Right lobe of liver (tissue), 6 donors: ENCODE measurements around the gene DNALI1. TPM values are rescaled to one million over a fixed set of nuclear protein-coding genes. Genes with fewer than 3 reads are reported as not detected.

ENCODE experiments used
- ATAC-seq, 4 donors: fragments of 200-7000 bp; cut with Tn5 transposase; one replicate each; pipeline ENCODE4 v1.9.1; 2020; ENCODE audit warnings: mild to moderate bottlenecking in 4 of 4, moderate library complexity in 4 of 4
- DNase-seq, 3 donors: peaks; one replicate each; pipeline ENCODE4 v3.0.0-alpha.2; 2020
- H3K27ac ChIP-seq, 3 donors: fragments of 200-600 bp; one replicate each; pipeline ENCODE4 v1.8.0; 2022
- H3K27me3 ChIP-seq, 2 donors: fragments of 200-600 bp; one replicate each; pipeline ENCODE4 v1.8.0; 2022
- H3K36me3 ChIP-seq, 4 donors: fragments of 200-600 bp; sonication (generic) in 1 of 4; one replicate each; pipeline versions ENCODE4 v1.5.1 to v1.8.0; 2017 to 2022; ENCODE audit warnings: control low read depth in 1 of 4
- H3K4me1 ChIP-seq, 4 donors: fragments of 200-600 bp; sonication (generic) in 1 of 4; one replicate each; pipeline versions ENCODE4 v1.5.1 to v1.8.0; 2017 to 2022; ENCODE audit warnings: control low read depth in 1 of 4
- H3K4me3 ChIP-seq, 3 donors: fragments of 200-600 bp; one replicate each; pipeline ENCODE4 v1.8.0; 2022
- H3K9me3 ChIP-seq, 4 donors: fragments of 200-600 bp; sonication (generic) in 1 of 4; one replicate each; pipeline versions ENCODE4 v1.5.1 to v1.8.0; 2017 to 2022; ENCODE audit warnings: control low read depth in 1 of 4
- CTCF ChIP-seq, 4 donors: fragments of 200-600 bp in 3 of 4; fragments of 450-650 bp in 1 of 4; IDR thresholded peaks; one replicate each; pipeline versions ENCODE4 v1.5.1 to v1.8.0; 2016 to 2022; ENCODE audit warnings: antibody characterized with exemption in 4 of 4, mild to moderate bottlenecking in 2 of 4
- POLR2A ChIP-seq: fragments of 450-650 bp; IDR thresholded peaks from one replicate; pipeline ENCODE4 v1.6.1; 2017; ENCODE audit warnings: antibody characterized with exemption, mild to moderate bottlenecking
- WGBS: methylation state at CpG from one replicate; pipeline ENCODE4 v1.1.6; 2018; ENCODE audit warnings: low coverage, low lambda C conversion rate; ENCODE audit not compliant: insufficient coverage; ENCODE audit errors: missing lambda C conversion rate; 5-methylcytosine and 5-hydroxymethylcytosine counted together
- intact Hi-C, 2 donors: fragments of 100-400 bp; cut with DNase I; formaldehyde crosslinking; loops; one replicate each; pipeline versions ENCODE4 v1.11.2 to v1.14.1; 2022
- total RNA-seq, 6 experiments: library from RNA; depleted of rRNA in 2 of 6; stranded (reverse); fragments of >200 nt in 2 of 6; fragmentation: NEBNext Ultra II Directional in 3 of 6; extraction: Animal tissue kit (Norgen Biotek cat#: 25700) in 3 of 6; gene quantifications; one replicate each; pipeline versions ENCODE4 v1.1.0 to v1.2.4, GENCODE V29; 2016 to 2023
- donor health status: DM: no; HTN: yes; CAD: no.
- donor health status: DM: no; HTN: no; CAD: no.
- donor health status: DM: no; HTN: no; CAD: no.
- donor health status: DM: no; HTN: yes; CAD: no.
- donor health status: DM: no; HTN: yes; CAD: no.

The DNALI1 gene
- total RNA-seq, 6 experiments from 2014 or later, result 4.1 to 13.6 (median 7.3) TPM

GRCh38 chr1:37588939-37589338, 32.2 kb downstream of the DNALI1 start:
- no peak for ATAC-seq
- no peaks in the 10 kb centered on the region for H3K9me3 ChIP-seq
- no peaks in the 10 kb centered on the region for H3K4me1 ChIP-seq
- no peak for TF ChIP-seq POLR2A
- no peak for TF ChIP-seq CTCF (IDR thresholded peaks at IDR 0.05)
- intact Hi-C loops, result no loop called here
- H3K4me3 ChIP-seq, result no peak overlapping the region
- 95% methylated on average over 2 of the region's 2 CpGs for WGBS
- no peaks in the 10 kb centered on the region for H3K27me3 ChIP-seq
- DNase-seq, result no peak
- H3K36me3 ChIP-seq, result peaks cover 4 to 70% (median 35%) of the 10 kb centered on the region in 4 donors
- H3K27ac ChIP-seq, result no peak overlapping the region

- TF ChIP-seq POLR2A (no peak), CTCF (IDR thresholded peaks at IDR 0.05) (no peak)
- no peak overlapping the region for H3K27ac ChIP-seq
Observed at GRCh38 chr1:37593726-37594125, 37.0 kb downstream of the DNALI1 start.

GRCh38 chr1:37595440-37596181, 38.9 kb downstream of the DNALI1 start, which contains the start of gene GNL2:
Gene GNL2, minus strand, starts transcription at chr1:37595937. Its CDS starts 115 bp downstream, at chr1:37595822.
- Histone ChIP-seq H3K9me3 (no peaks in the 10 kb centered on the region), H3K36me3 (peaks cover 0 to 23% (median 9%) of the 10 kb centered on the region in 4 donors), H3K4me1 (peaks cover 0 to 13% (median 5%) of the 10 kb centered on the region in 4 donors), H3K27ac (peak within 1 kb of the TSS; percentile 37 to 76 (median 71)), H3K4me3 (peak within 1 kb of the TSS; percentile 69 to 87 (median 81)), H3K27me3 (no peaks in the 10 kb centered on the region)
- DNase-seq, result peak; percentile 98
- WGBS, result under 1% methylated on average over 32 of the region's 51 CpGs
- peak; percentile 76 for TF ChIP-seq POLR2A
- no peak for TF ChIP-seq CTCF (IDR thresholded peaks at IDR 0.05)
- ATAC-seq, result peak; percentile 100
- intact Hi-C loops, result no loop called here

More at GRCh38 chr1:37593726-37594125, 37.0 kb downstream of the DNALI1 start:
- DNase-seq, result no peak
- no peak for ATAC-seq
- over 99% methylated on average over 6 of the region's 6 CpGs for WGBS
- H3K27me3 ChIP-seq, result no peaks in the 10 kb centered on the region
- H3K9me3 ChIP-seq, result no peaks in the 10 kb centered on the region
- intact Hi-C loops, result no loop called here
- H3K4me1 ChIP-seq, result peaks cover 0 to 13% (median 5%) of the 10 kb centered on the region in 4 donors
- H3K36me3 ChIP-seq, result peaks cover 2 to 42% (median 20%) of the 10 kb centered on the region in 4 donors
- no peak overlapping the region for H3K4me3 ChIP-seq

GRCh38 chr1:37596182-37596667, 39.5 kb downstream of the DNALI1 start:
- Histone ChIP-seq H3K9me3 (no peaks in the 10 kb centered on the region), H3K27ac (peak overlapping the region in 2 of 3 donors; percentile 5 to 50), H3K4me3 (peak overlapping the region; percentile 69 to 87 (median 81)), H3K4me1 (peaks cover 0 to 13% (median 5%) of the 10 kb centered on the region in 4 donors), H3K36me3 (peaks cover 0 to 17% (median 6%) of the 10 kb centered on the region in 4 donors), H3K27me3 (no peaks in the 10 kb centered on the region)
- no peak for ATAC-seq
- DNase-seq, result no peak
- no peak for TF ChIP-seq CTCF (IDR thresholded peaks at IDR 0.05)
- no peak for TF ChIP-seq POLR2A
- WGBS, result 0% methylated on average over 3 of the region's 3 CpGs
- intact Hi-C loops, result no loop called here
